Caco-2 (cell line): ENCODE data around the gene SLC25A40. TPM values are rescaled to one million over a fixed set of nuclear protein-coding genes. Genes with fewer than 3 reads are reported as not detected.
A peak's percentile ranks its signal among the peaks of the same experiment; 100 is the strongest.
"Not testable (repeated sequence)": the region's sequence is repeated elsewhere in the genome, so short reads cannot be mapped to it uniquely, and the experiment has no call there.

Source experiments
- BruUV-seq: library from RNA; stranded (reverse); fragments of 400-500 nt; replicated peaks from 2 replicates; lab custom pipeline; 2021; lab: Mats Ljungman, UMichigan
- CTCF ChIA-PET: fragments of 300-600 bp; sonication (Branson Sonifier 250); formaldehyde crosslinking; loops from one replicate; lab custom pipeline; 2022; ENCODE audit warnings: antibody characterized with exemption; lab: Charles Lee
- POLR2A ChIA-PET: fragments of 300-600 bp; sonication (Branson Sonifier 250); formaldehyde crosslinking; loops from one replicate; lab custom pipeline; 2022; ENCODE audit warnings: antibody characterized with exemption; lab: Charles Lee
- DNase-seq, 2 experiments: peaks; one replicate each; pipeline versions ENCODE4 v3.0.0 to v3.0.0-alpha.2; 2020 to 2022
- H3K27me3 ChIP-seq: replicated peaks from 2 replicates; pipeline ENCODE4 v1.6.0; 2011; ENCODE audit warnings: low read length; ENCODE audit not compliant: control insufficient read depth, insufficient read depth
- H3K36me3 ChIP-seq: 2 replicates; pipeline ENCODE4 v1.5.1; 2011; ENCODE audit warnings: low read length; ENCODE audit not compliant: control insufficient read depth, insufficient read depth
- H3K4me1 ChIP-seq: fragments of 250-450 bp; sonication (Bioruptor Pico); 2 replicates; pipeline ENCODE4 v1.5.1; 2020; ENCODE audit warnings: mild to moderate bottlenecking
- H3K4me3 ChIP-seq: 2 replicates; pipeline ENCODE4 v1.5.1; 2011; ENCODE audit warnings: low read depth, mild to moderate bottlenecking, control low read depth, low read length
- H3K9me3 ChIP-seq: fragments of 250-450 bp; sonication (Bioruptor Pico); 2 replicates; pipeline ENCODE4 v1.5.1; 2020; ENCODE audit warnings: mild to moderate bottlenecking, moderate library complexity
- H3K27ac Mint-ChIP-seq: one replicate; pipeline ENCODE4 v1.8.0; 2022; ENCODE audit warnings: mixed read lengths; ENCODE audit not compliant: unreplicated experiment
- H3K27me3 Mint-ChIP-seq: one replicate; pipeline ENCODE4 v1.8.0; 2022; ENCODE audit warnings: mixed read lengths; ENCODE audit not compliant: insufficient read depth, unreplicated experiment
- H3K36me3 Mint-ChIP-seq: one replicate; pipeline ENCODE4 v1.8.0; 2022; ENCODE audit warnings: mild to moderate bottlenecking, mixed read lengths; ENCODE audit not compliant: insufficient read depth, unreplicated experiment
- H3K4me1 Mint-ChIP-seq: one replicate; pipeline ENCODE4 v1.8.0; 2022; ENCODE audit warnings: low read depth, mixed read lengths; ENCODE audit not compliant: unreplicated experiment
- H3K4me3 Mint-ChIP-seq: one replicate; pipeline ENCODE4 v1.8.0; 2022; ENCODE audit warnings: mild to moderate bottlenecking, moderate library complexity, mixed read lengths; ENCODE audit not compliant: unreplicated experiment
- H3K9me3 Mint-ChIP-seq: one replicate; pipeline ENCODE4 v1.8.0; 2022; ENCODE audit warnings: mixed read lengths; ENCODE audit not compliant: unreplicated experiment
- intact Hi-C: fragments of 100-400 bp; cut with micrococcal nuclease; formaldehyde crosslinking; loops from one replicate; pipeline ENCODE4 v1.10.0; 2022; ENCODE audit not compliant: unreplicated experiment
- total RNA-seq: library from RNA; stranded (reverse); gene quantifications from 2 replicates; pipeline ENCODE4 v1.2.3, GENCODE V29; 2022
- TF ChIP-seq, protein P1 (sequence below), 2 experiments: fragments of 200-600 bp in 1 of 2; IDR thresholded peaks; 1 replicate in 1 of 2; 2 replicates in 1 of 2; pipeline versions ENCODE4 v1.5.1 to v1.8.0; 2011 to 2022; ENCODE audit warnings: antibody characterized with exemption in 1 of 2, control low read depth in 1 of 2, inconsistent platforms in 1 of 2, low read depth in 1 of 2, low read length in 1 of 2, mild to moderate bottlenecking in 1 of 2, moderate library complexity in 1 of 2; ENCODE audit not compliant: insufficient read depth in 1 of 2, severe bottlenecking in 1 of 2, unreplicated experiment in 1 of 2

Gene SLC25A40
- total RNA-seq, 1 experiment from 2014 or later: 21.1 TPM

DNA sequence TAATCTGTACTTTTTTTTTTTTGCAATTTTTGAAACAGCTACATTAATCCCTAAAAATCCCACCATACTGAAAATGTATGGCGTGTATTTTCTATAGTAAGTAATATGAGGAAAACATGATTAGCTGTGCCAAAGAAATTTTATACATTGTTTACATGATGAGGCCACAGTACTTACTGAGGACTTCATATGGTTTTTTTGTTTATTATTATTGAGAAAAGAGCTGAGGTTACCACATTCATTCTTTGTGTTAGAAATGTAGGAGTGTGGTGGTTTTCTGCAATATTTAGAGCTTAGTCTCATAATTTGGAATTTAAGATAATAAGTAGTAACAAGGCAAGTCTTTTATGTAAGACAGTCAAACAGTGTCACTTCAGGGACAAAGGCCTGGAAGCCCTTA, 45.1 kb downstream of the SLC25A40 start:
- no peaks in the 10 kb centered on the region for H3K36me3 ChIP-seq
- Mint-ChIP-seq H3K4me3 (no peak overlapping the region), H3K27ac (no peak overlapping the region), H3K4me1 (no peaks in the 10 kb centered on the region), H3K36me3 (no peaks in the 10 kb centered on the region), H3K9me3 (peaks cover 10% of the 10 kb centered on the region), H3K27me3 (no peaks in the 10 kb centered on the region)
- no peak overlapping the region for H3K4me3 ChIP-seq
- CTCF ChIA-PET: interaction anchor here (0.7 kb wide), 1 partner anchor 165 kb away, joined by 3 read pairs; no protein-coding TSS in a partner anchor
- POLR2A ChIA-PET: no interaction called here
- H3K27me3 ChIP-seq: no peaks in the 10 kb centered on the region
- TF ChIP-seq, protein P1, sequence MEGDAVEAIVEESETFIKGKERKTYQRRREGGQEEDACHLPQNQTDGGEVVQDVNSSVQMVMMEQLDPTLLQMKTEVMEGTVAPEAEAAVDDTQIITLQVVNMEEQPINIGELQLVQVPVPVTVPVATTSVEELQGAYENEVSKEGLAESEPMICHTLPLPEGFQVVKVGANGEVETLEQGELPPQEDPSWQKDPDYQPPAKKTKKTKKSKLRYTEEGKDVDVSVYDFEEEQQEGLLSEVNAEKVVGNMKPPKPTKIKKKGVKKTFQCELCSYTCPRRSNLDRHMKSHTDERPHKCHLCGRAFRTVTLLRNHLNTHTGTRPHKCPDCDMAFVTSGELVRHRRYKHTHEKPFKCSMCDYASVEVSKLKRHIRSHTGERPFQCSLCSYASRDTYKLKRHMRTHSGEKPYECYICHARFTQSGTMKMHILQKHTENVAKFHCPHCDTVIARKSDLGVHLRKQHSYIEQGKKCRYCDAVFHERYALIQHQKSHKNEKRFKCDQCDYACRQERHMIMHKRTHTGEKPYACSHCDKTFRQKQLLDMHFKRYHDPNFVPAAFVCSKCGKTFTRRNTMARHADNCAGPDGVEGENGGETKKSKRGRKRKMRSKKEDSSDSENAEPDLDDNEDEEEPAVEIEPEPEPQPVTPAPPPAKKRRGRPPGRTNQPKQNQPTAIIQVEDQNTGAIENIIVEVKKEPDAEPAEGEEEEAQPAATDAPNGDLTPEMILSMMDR (IDR thresholded peaks at IDR 0.05; ENCODE audit: insufficient read depth in 1 of 2, low read depth in 1 of 2, low read length in 1 of 2, severe bottlenecking in 1 of 2, unreplicated experiment in 1 of 2): no peak
- no TSS peak for BruUV-seq
- no peaks in the 10 kb centered on the region for H3K4me1 ChIP-seq
- DNase-seq: no peak
- H3K9me3 ChIP-seq: peaks cover under 1% of the 10 kb centered on the region; the same call in 1 of the 2 replicates
- intact Hi-C loops: no loop called here

DNA sequence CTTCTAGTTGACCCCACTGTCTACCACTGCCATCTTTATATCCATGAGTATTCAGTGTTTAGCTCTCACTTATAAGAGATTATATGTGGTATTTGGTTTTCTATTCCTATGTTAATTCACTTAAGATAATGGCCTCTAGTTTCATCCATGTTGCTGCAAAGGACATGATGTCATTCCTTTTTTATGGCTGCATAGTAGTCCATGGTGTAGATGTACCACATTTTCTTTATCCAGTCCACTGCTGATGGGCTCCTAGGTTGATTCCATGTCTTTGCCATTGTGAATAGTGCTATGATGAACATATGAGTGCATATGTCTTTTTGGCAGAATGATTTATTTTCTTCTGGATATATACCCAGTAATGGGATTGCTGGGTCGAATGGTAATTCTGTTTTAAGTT, 47.8 kb downstream of the SLC25A40 start:
- H3K36me3 ChIP-seq, H3K27me3 ChIP-seq, H3K4me3 Mint-ChIP-seq, BruUV-seq, H3K27ac Mint-ChIP-seq, H3K36me3 Mint-ChIP-seq, H3K4me1 ChIP-seq, DNase-seq, H3K4me1 Mint-ChIP-seq, CTCF ChIA-PET, H3K4me3 ChIP-seq, POLR2A ChIA-PET, H3K27me3 Mint-ChIP-seq, intact Hi-C loops: not testable (repeated sequence)
- peaks cover 31% of the 10 kb centered on the region for H3K9me3 Mint-ChIP-seq
- H3K9me3 ChIP-seq: peaks cover 10% of the 10 kb centered on the region; the same call in 1 of the 2 replicates

DNA sequence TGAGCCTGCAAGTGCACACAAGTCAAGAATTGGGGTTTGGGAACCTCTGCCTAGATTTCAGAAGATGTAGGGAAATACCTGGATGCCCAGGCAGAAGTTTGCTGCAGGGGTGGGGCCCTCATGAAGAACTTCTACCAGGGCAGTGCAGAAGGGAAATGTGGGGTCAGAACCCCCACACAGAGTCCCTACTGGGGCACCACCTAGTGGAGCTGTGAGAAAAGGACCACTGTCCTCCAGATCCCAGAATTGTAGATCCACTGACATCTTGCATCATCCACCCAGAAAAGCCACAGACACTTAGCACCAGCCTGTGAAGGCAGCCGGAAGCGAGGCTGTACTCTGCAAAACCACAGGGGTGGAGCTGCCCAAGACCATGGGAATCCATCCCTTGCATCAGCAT, 50.8 kb downstream of the SLC25A40 start:
- H3K36me3 Mint-ChIP-seq, H3K4me3 Mint-ChIP-seq, H3K27me3 Mint-ChIP-seq, H3K27me3 ChIP-seq, H3K4me1 Mint-ChIP-seq, H3K4me3 ChIP-seq, H3K27ac Mint-ChIP-seq, BruUV-seq, H3K36me3 ChIP-seq, intact Hi-C loops, POLR2A ChIA-PET, H3K4me1 ChIP-seq, CTCF ChIA-PET: not testable (repeated sequence)
- DNase-seq: peak in 1 of 2 experiments; percentile 2
- H3K9me3 ChIP-seq: peaks cover 14% of the 10 kb centered on the region
- peaks cover 31% of the 10 kb centered on the region for H3K9me3 Mint-ChIP-seq

DNA sequence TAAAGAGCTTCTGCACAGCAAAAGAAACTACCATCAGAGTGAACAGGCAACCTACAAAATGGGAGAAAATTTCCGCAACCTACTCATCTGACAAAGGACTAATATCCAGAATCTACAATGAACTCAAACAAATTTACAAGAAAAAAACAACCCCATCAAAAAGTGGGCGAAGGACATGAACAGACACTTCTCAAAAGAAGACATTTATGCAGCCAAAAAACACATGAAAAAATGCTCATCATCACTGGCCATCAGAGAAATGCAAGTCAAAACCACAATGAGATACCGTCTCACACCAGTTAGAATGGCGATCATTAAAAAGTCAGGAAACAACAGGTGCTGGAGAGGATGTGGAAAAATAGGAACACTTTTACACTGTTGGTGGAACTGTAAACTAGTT, 54.1 kb downstream of the SLC25A40 start:
- CTCF ChIA-PET, H3K36me3 ChIP-seq, H3K4me3 ChIP-seq, POLR2A ChIA-PET, H3K27ac Mint-ChIP-seq, H3K4me3 Mint-ChIP-seq, H3K4me1 Mint-ChIP-seq, H3K27me3 Mint-ChIP-seq, H3K4me1 ChIP-seq, intact Hi-C loops, H3K27me3 ChIP-seq, DNase-seq, H3K36me3 Mint-ChIP-seq, BruUV-seq: not testable (repeated sequence)
- peaks cover 14% of the 10 kb centered on the region for H3K9me3 ChIP-seq
- peaks cover 30% of the 10 kb centered on the region for H3K9me3 Mint-ChIP-seq
